Skin of body (tissue), 2 donors: ENCODE results near the gene GADD45A. TPM values are rescaled to one million over a fixed set of nuclear protein-coding genes. Genes with fewer than 3 reads are reported as not detected.

Experiments used
- DNase-seq: peaks from one replicate; lab custom pipeline; 2025; lab: John Stamatoyannopoulos, UW
- total RNA-seq: library from RNA; depleted of rRNA; stranded (reverse); fragments of >200 nt; gene quantifications from one replicate; pipeline ENCODE4 v1.2.3, GENCODE V29; 2014

Gene GADD45A
- total RNA-seq, 1 donor from 2014 or later = 20.4 TPM

GRCh38 chr1:67688526-67689219 lies 3.7 kb downstream of the GADD45A start:
- no peak for DNase-seq

GRCh38 chr1:67689267-67690017 lies 4.4 kb downstream of the GADD45A start:
- DNase-seq = peak; percentile 52

GRCh38 chr1:67690018-67690363 lies 5.0 kb downstream of the GADD45A start:
- no peak for DNase-seq

GRCh38 chr1:67690411-67690810 lies 5.4 kb downstream of the GADD45A start:
- no peak for DNase-seq

GRCh38 chr1:67691712-67692111 lies 6.7 kb downstream of the GADD45A start:
- DNase-seq = no peak

- DNase-seq = no peak
Measured at GRCh38 chr1:67695963-67696362, 11.0 kb downstream of the GADD45A start.

GRCh38 chr1:67696708-67697107 lies 11.7 kb downstream of the GADD45A start:
- no peak for DNase-seq

- DNase-seq = no peak
Measured at GRCh38 chr1:67700220-67700619, 15.2 kb downstream of the GADD45A start.

- no peak for DNase-seq
Measured at GRCh38 chr1:67700692-67701410, 15.8 kb downstream of the GADD45A start.

GRCh38 chr1:67701876-67702275 lies 16.9 kb downstream of the GADD45A start:
- DNase-seq = no peak

GRCh38 chr1:67704351-67704750 lies 19.4 kb downstream of the GADD45A start:
- no peak for DNase-seq

GRCh38 chr1:67705735-67706453 lies 20.9 kb downstream of the GADD45A start:
- no peak for DNase-seq

GRCh38 chr1:67708606-67709005 lies 23.6 kb downstream of the GADD45A start:
- no peak for DNase-seq

- DNase-seq = no peak
Measured at GRCh38 chr1:67710417-67710816, 25.4 kb downstream of the GADD45A start.

- DNase-seq = no peak
Measured at GRCh38 chr1:67711158-67711854, 26.3 kb downstream of the GADD45A start.

GRCh38 chr1:67711855-67712212 lies 26.8 kb downstream of the GADD45A start:
- no peak for DNase-seq

- DNase-seq = no peak
Measured at GRCh38 chr1:67713057-67713846, 28.3 kb downstream of the GADD45A start.

GRCh38 chr1:67715819-67716218 lies 30.8 kb downstream of the GADD45A start:
- no peak for DNase-seq

- DNase-seq = no peak
Measured at GRCh38 chr1:67716800-67717199, 31.8 kb downstream of the GADD45A start.

GRCh38 chr1:67717876-67718275 lies 32.9 kb downstream of the GADD45A start:
- no peak for DNase-seq
